ENCODE measurements around the gene SLC5A10.
"Not testable (repeated sequence)": the region's sequence is repeated elsewhere in the genome, so short reads cannot be mapped to it uniquely, and the experiment has no call there.

Gene SLC5A10

DNA sequence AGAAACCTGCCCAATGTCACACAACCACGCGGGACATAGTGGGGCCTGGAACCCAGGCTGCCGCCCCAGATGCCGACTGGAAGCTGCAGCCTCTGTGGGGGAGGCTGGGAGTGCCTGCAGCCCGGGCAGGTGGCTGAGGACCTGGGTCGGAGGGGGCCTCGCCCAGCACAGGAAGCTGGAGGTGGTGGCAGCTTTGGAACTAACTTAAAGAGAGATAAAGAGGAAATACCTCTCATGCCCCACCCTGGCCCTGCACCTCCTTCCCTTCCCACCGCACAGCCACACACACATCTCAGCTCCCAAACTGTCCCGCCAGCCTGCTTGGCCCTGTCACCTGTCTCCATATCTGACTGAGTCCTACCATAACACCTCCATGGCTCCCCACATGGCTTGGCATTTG is 88.4 kb downstream of the SLC5A10 start:
- not testable (repeated sequence) for H4K20me1 ChIP-seq (ENCODE audit: insufficient read depth, low read length); H3K9me2 ChIP-seq (replicated peaks; ENCODE audit: insufficient read depth, low read length)

DNA sequence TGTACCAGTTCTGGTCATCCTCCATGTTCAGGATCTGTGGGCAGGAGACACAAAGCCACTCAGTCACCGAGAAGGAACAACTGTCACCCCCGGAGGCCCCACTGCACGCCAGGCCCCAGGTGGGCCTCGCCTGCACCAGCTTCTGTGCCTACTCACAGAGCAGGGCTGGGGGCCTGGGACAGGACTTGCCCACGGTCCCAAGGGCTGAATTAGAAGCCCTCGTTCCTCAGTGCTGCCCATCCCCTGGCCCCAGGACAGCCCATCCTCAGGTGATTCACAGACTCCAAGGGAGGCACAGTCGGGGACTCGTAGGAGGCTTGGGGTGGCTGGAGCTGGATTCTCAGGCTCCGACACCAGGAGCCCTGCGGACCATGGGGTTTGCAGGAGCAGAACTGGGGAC is 89.9 kb downstream of the SLC5A10 start:
- H2AFZ ChIP-seq (ENCODE audit: low read length); H3K36me3 ChIP-seq (replicated peaks; ENCODE audit: insufficient read depth, low read length); H3K79me2 ChIP-seq (ENCODE audit: low read length); H3K9me3 ChIP-seq (replicated peaks; ENCODE audit: insufficient read depth, low read length); H3K4me1 ChIP-seq (ENCODE audit: low read length); H3K27ac ChIP-seq (ENCODE audit: low read length); H3K9me2 ChIP-seq (replicated peaks; ENCODE audit: insufficient read depth, low read length); H4K20me1 ChIP-seq (ENCODE audit: insufficient read depth, low read length); H3K9ac ChIP-seq (ENCODE audit: low read length); H3K4me3 ChIP-seq (ENCODE audit: low read length); DNase-seq; H3K4me2 ChIP-seq (ENCODE audit: low read depth, low read length); H3F3A ChIP-seq (ENCODE audit: insufficient read depth, low read length); H3K27me3 ChIP-seq (replicated peaks; ENCODE audit: insufficient read depth, low read length): not testable (repeated sequence)

More for the DNA sequence above, 88.4 kb downstream of the SLC5A10 start:
- not testable (repeated sequence) for H3K9ac ChIP-seq (ENCODE audit: low read length); DNase-seq; H3K4me1 ChIP-seq (ENCODE audit: low read length); H3K36me3 ChIP-seq (replicated peaks; ENCODE audit: insufficient read depth, low read length); H3K27me3 ChIP-seq (replicated peaks; ENCODE audit: insufficient read depth, low read length); H3F3A ChIP-seq (ENCODE audit: insufficient read depth, low read length); H2AFZ ChIP-seq (ENCODE audit: low read length); H3K4me3 ChIP-seq (ENCODE audit: low read length); H3K4me2 ChIP-seq (ENCODE audit: low read depth, low read length); H3K27ac ChIP-seq (ENCODE audit: low read length); H3K9me3 ChIP-seq (replicated peaks; ENCODE audit: insufficient read depth, low read length); H3K79me2 ChIP-seq (ENCODE audit: low read length)

DNA sequence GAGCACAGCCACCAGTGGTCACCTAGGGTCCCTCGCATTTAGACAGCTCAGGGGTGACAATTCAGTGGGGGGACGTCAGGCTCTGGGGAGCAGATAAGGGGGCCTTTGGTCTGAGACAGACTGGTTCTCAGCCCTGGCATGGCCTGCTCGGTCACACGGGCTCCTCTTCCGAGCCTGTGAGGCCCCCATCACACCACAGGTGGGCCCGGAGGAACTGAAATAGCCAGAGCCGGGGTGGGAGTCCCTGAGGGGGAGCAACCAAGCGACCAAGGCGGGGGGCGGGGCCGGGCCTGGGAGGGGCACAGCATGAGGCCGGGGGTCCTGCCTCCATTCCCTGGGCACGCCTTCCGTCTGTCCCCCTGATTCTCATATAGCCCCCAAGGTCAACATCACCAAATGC is 90.4 kb downstream of the SLC5A10 start:
- H3K27ac ChIP-seq (ENCODE audit: low read length); H3K79me2 ChIP-seq (ENCODE audit: low read length); H3K9me2 ChIP-seq (replicated peaks; ENCODE audit: insufficient read depth, low read length); H3K36me3 ChIP-seq (replicated peaks; ENCODE audit: insufficient read depth, low read length); H2AFZ ChIP-seq (ENCODE audit: low read length); H3F3A ChIP-seq (ENCODE audit: insufficient read depth, low read length); DNase-seq; H4K20me1 ChIP-seq (ENCODE audit: insufficient read depth, low read length); H3K27me3 ChIP-seq (replicated peaks; ENCODE audit: insufficient read depth, low read length); H3K9ac ChIP-seq (ENCODE audit: low read length); H3K4me3 ChIP-seq (ENCODE audit: low read length); H3K9me3 ChIP-seq (replicated peaks; ENCODE audit: insufficient read depth, low read length); H3K4me2 ChIP-seq (ENCODE audit: low read depth, low read length); H3K4me1 ChIP-seq (ENCODE audit: low read length): not testable (repeated sequence)

DNA sequence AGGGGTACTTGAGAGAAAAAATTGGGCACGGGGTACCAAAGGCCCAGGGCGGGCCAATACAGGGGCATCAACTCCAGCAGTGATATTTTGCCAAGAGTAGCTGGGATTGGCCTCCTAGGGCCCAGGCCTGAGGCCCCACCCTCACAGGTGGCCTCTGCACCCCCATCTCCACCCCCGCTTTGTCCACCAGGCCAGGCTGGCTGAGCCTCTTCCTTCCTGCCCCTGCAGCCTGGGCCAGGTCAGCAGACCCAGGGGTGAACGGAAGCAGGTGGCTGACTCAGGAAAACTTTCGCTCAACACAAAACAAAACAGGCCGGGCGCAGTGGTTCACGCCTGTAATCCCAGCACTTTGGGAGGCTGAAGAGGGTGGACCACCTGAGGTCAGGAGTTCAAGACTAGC is 91.1 kb downstream of the SLC5A10 start:
- H3K4me2 ChIP-seq (ENCODE audit: low read depth, low read length); H2AFZ ChIP-seq (ENCODE audit: low read length); H3K27me3 ChIP-seq (replicated peaks; ENCODE audit: insufficient read depth, low read length); H3K9ac ChIP-seq (ENCODE audit: low read length); H3K9me3 ChIP-seq (replicated peaks; ENCODE audit: insufficient read depth, low read length); H3K36me3 ChIP-seq (replicated peaks; ENCODE audit: insufficient read depth, low read length); H3K79me2 ChIP-seq (ENCODE audit: low read length); H3F3A ChIP-seq (ENCODE audit: insufficient read depth, low read length); H4K20me1 ChIP-seq (ENCODE audit: insufficient read depth, low read length); H3K4me3 ChIP-seq (ENCODE audit: low read length); H3K9me2 ChIP-seq (replicated peaks; ENCODE audit: insufficient read depth, low read length); DNase-seq; H3K27ac ChIP-seq (ENCODE audit: low read length); H3K4me1 ChIP-seq (ENCODE audit: low read length): not testable (repeated sequence)

DNA sequence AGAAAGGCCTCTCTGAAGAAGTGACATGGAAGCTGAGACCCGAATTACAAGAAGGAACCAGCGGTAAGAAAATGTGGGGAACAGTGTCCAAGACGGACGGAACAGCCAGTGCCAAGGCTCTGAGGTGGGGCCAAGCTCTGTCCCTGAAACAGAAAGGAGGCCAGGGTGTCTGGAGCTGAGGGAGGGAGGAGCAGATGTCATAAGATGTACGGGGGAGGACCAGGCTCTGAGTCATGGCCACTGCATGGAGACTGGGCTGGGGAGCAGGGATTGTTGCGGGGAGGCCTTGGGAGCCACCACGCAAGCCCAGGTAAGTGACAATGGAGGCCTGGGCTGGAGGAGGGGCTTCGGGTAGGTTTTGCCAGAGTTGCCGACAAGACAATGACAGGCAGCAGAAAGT is 92.7 kb downstream of the SLC5A10 start:
- H3K9me3 ChIP-seq (replicated peaks; ENCODE audit: insufficient read depth, low read length); H3K4me1 ChIP-seq (ENCODE audit: low read length); H3K27ac ChIP-seq (ENCODE audit: low read length); H3K9me2 ChIP-seq (replicated peaks; ENCODE audit: insufficient read depth, low read length); H3K9ac ChIP-seq (ENCODE audit: low read length); DNase-seq; H3K4me3 ChIP-seq (ENCODE audit: low read length); H3K27me3 ChIP-seq (replicated peaks; ENCODE audit: insufficient read depth, low read length); H2AFZ ChIP-seq (ENCODE audit: low read length); H3K4me2 ChIP-seq (ENCODE audit: low read depth, low read length); H3F3A ChIP-seq (ENCODE audit: insufficient read depth, low read length); H4K20me1 ChIP-seq (ENCODE audit: insufficient read depth, low read length); H3K36me3 ChIP-seq (replicated peaks; ENCODE audit: insufficient read depth, low read length); H3K79me2 ChIP-seq (ENCODE audit: low read length): not testable (repeated sequence)

DNA sequence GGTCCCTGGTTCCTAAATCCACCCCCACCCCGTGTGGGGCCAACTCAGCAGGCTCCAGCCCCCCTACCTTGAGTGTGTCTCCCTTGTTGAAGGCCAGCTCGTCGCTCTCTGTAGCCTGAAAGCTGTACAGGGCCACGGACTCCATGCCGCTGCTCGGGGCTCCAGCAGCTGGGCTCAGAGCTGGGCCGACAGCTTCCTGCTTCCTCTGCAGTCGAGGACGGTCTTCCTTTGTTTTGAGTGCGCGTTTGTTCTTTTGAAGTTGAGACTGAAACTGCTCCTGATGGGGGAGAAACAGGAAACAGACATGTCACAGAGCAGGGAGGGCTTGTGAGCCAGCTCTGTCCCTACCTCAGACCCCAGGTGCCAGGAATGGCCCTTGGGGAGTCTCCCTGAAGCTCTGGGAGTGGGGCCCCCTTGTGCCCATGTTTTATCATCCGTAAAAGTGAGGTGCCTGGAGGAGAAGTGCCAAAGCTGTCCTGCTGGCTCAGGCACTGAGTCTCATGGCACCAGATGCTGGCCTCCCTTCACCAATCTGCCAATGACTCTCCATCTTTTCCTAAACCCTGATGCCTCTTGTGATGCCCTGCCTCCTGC is 94.9 kb downstream of the SLC5A10 start, which contains the start of gene GRAP:
GRAP (minus strand) TSS at position 176 of the 594 bp plus-strand sequence; CDS start at position 145, 31 bp downstream.
- DNase-seq; H3F3A ChIP-seq (ENCODE audit: insufficient read depth, low read length); H3K4me1 ChIP-seq (ENCODE audit: low read length); H3K4me3 ChIP-seq (ENCODE audit: low read length); H3K9me2 ChIP-seq (replicated peaks; ENCODE audit: insufficient read depth, low read length); H3K79me2 ChIP-seq (ENCODE audit: low read length); H3K27ac ChIP-seq (ENCODE audit: low read length); H4K20me1 ChIP-seq (ENCODE audit: insufficient read depth, low read length); H3K27me3 ChIP-seq (replicated peaks; ENCODE audit: insufficient read depth, low read length); H3K4me2 ChIP-seq (ENCODE audit: low read depth, low read length); H3K9ac ChIP-seq (ENCODE audit: low read length); H3K36me3 ChIP-seq (replicated peaks; ENCODE audit: insufficient read depth, low read length); H3K9me3 ChIP-seq (replicated peaks; ENCODE audit: insufficient read depth, low read length); H2AFZ ChIP-seq (ENCODE audit: low read length): not testable (repeated sequence)

DNA sequence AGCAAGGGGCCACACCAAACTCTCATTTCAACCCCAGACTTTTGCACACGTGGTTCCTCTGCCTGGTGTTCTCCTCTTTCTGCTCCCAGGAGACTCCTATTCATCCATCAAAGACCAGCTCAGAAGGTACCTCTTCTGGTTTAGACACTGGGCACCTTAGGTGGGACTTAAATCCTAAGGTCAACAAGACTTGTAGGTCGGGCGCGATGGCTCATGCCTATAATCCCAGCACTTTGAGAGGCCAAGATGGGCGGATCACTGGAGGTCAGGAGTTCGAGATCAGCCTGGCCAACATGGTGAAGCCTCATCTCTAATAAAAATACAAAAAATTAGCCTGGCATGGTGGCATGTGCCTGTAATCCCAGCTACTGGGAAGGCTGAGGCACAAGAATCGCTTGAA is 95.5 kb downstream of the SLC5A10 start:
- not testable (repeated sequence) for H3K27me3 ChIP-seq (replicated peaks; ENCODE audit: insufficient read depth, low read length); H3K79me2 ChIP-seq (ENCODE audit: low read length); H4K20me1 ChIP-seq (ENCODE audit: insufficient read depth, low read length); H3K9me3 ChIP-seq (replicated peaks; ENCODE audit: insufficient read depth, low read length); H3K4me2 ChIP-seq (ENCODE audit: low read depth, low read length); H2AFZ ChIP-seq (ENCODE audit: low read length); H3K4me3 ChIP-seq (ENCODE audit: low read length); H3K36me3 ChIP-seq (replicated peaks; ENCODE audit: insufficient read depth, low read length); DNase-seq; H3K27ac ChIP-seq (ENCODE audit: low read length); H3F3A ChIP-seq (ENCODE audit: insufficient read depth, low read length); H3K4me1 ChIP-seq (ENCODE audit: low read length); H3K9me2 ChIP-seq (replicated peaks; ENCODE audit: insufficient read depth, low read length); H3K9ac ChIP-seq (ENCODE audit: low read length)

DNA sequence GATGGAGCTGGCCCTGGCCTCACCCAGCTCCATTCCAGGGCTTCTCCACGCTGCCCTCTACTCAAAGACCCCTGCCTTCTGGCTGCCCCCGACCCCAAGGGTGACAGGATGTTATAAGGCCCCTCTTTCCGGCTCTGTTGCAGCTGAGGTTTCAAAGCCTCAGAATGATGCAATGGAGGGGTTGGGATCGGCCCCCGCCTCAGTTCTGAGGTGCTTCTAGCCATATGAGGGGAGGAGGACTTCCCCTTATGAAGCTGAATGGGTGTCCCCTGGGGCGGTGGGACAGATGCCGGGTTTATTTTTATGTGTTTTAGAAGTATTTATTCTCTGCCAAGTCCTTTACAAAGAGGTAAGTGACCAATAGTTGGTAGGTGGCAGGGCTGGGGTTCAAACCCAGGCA is 96.9 kb downstream of the SLC5A10 start:
- H3F3A ChIP-seq (ENCODE audit: insufficient read depth, low read length); DNase-seq; H3K36me3 ChIP-seq (replicated peaks; ENCODE audit: insufficient read depth, low read length); H3K9ac ChIP-seq (ENCODE audit: low read length); H3K4me2 ChIP-seq (ENCODE audit: low read depth, low read length); H4K20me1 ChIP-seq (ENCODE audit: insufficient read depth, low read length); H3K9me3 ChIP-seq (replicated peaks; ENCODE audit: insufficient read depth, low read length); H2AFZ ChIP-seq (ENCODE audit: low read length); H3K4me3 ChIP-seq (ENCODE audit: low read length); H3K27me3 ChIP-seq (replicated peaks; ENCODE audit: insufficient read depth, low read length); H3K27ac ChIP-seq (ENCODE audit: low read length); H3K9me2 ChIP-seq (replicated peaks; ENCODE audit: insufficient read depth, low read length); H3K79me2 ChIP-seq (ENCODE audit: low read length); H3K4me1 ChIP-seq (ENCODE audit: low read length): not testable (repeated sequence)
